ENCODE results near the gene F11. TPM values are rescaled to one million over a fixed set of nuclear protein-coding genes. Genes with fewer than 3 reads are reported as not detected.
"Not testable (repeated sequence)": the region's sequence is repeated elsewhere in the genome, so short reads cannot be mapped to it uniquely, and the experiment has no call there.

The F11 gene
- total RNA-seq, 1 experiment from 2014 or later: not detected

DNA sequence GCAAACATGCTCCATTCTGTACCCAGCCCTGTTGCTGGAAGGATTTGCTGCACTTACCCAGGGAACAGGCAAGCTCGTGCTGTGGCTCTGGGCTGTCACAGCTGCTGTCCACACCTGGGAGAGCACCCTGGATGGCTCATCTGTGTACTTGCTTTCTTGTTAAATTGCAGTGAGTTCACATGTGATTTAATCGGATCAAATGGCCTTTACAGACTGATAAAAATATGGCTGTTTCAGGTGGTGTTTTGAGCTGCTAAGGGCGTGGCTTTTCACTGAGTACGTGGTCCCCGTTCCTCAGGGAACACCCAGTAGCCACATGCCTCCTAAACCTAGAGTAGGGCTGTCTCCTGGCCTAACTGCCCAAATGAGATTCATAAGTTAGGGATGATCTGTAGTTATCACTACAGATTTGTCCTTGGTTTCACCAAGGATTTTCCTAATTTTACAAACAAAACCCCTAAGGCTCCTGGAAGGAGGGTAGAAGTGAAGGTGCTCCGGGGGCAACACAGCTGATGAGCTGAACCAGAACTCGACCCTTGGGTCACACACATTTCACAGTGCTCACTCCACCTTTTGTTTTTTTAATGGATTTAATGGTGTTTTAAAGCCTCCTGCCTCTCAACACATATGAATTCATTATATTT is 25.0 kb upstream of the F11 start:
- H3K36me3 Mint-ChIP-seq (ENCODE audit: insufficient read depth, unreplicated experiment): no peaks in the 10 kb centered on the region
- Histone ChIP-seq H3K9me3 (no peaks in the 10 kb centered on the region), H3K27me3 (replicated peaks; ENCODE audit: control insufficient read depth, insufficient read depth, low read length) (no peaks in the 10 kb centered on the region), H3K4me1 (no peaks in the 10 kb centered on the region), H3K36me3 (ENCODE audit: control insufficient read depth, insufficient read depth, low read length) (no peaks in the 10 kb centered on the region), H3K4me3 (ENCODE audit: low read depth, low read length) (no peak overlapping the region)
- no peak overlapping the region for H3K27ac Mint-ChIP-seq (ENCODE audit: unreplicated experiment)
- no peaks in the 10 kb centered on the region for H3K9me3 Mint-ChIP-seq (ENCODE audit: unreplicated experiment)
- DNase-seq: no peak
- CTCF ChIA-PET: no interaction called here
- BruUV-seq (replicated peaks): no TSS peak
- TF ChIP-seq, protein P1, sequence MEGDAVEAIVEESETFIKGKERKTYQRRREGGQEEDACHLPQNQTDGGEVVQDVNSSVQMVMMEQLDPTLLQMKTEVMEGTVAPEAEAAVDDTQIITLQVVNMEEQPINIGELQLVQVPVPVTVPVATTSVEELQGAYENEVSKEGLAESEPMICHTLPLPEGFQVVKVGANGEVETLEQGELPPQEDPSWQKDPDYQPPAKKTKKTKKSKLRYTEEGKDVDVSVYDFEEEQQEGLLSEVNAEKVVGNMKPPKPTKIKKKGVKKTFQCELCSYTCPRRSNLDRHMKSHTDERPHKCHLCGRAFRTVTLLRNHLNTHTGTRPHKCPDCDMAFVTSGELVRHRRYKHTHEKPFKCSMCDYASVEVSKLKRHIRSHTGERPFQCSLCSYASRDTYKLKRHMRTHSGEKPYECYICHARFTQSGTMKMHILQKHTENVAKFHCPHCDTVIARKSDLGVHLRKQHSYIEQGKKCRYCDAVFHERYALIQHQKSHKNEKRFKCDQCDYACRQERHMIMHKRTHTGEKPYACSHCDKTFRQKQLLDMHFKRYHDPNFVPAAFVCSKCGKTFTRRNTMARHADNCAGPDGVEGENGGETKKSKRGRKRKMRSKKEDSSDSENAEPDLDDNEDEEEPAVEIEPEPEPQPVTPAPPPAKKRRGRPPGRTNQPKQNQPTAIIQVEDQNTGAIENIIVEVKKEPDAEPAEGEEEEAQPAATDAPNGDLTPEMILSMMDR (IDR thresholded peaks at IDR 0.05; ENCODE audit: insufficient read depth in 1 of 2, low read depth in 1 of 2, low read length in 1 of 2, severe bottlenecking in 1 of 2, unreplicated experiment in 1 of 2): no peak
- H3K27me3 Mint-ChIP-seq (ENCODE audit: insufficient read depth, unreplicated experiment): peaks cover 5% of the 10 kb centered on the region
- no peak overlapping the region for H3K4me3 Mint-ChIP-seq (ENCODE audit: unreplicated experiment)
- intact Hi-C loops (cut with micrococcal nuclease; ENCODE audit: unreplicated experiment): no loop called here
- H3K4me1 Mint-ChIP-seq (ENCODE audit: low read depth, unreplicated experiment): no peaks in the 10 kb centered on the region
- POLR2A ChIA-PET: no interaction called here

DNA sequence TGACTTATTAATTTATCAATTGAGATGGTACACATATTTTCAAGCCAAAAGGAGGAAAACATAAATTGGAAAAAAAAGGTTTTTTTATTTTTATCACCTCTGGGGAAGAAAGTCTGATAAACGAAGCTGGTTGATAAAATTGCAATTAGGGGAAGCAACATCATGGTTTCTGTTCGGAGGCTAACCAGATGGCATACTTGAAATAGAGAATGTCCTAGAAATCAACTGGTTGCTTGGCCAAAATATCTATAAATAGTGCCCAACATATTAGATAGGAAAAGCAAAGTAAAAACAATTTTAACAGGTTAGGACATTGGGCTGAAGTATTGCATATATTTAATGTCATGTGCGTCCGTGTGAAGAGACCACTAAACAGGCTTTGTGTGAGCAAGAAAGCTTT is 24.4 kb upstream of the F11 start:
- peaks cover 7% of the 10 kb centered on the region for H3K27me3 Mint-ChIP-seq (ENCODE audit: insufficient read depth, unreplicated experiment)
- no peaks in the 10 kb centered on the region for H3K4me1 Mint-ChIP-seq (ENCODE audit: low read depth, unreplicated experiment)
- BruUV-seq (replicated peaks): no TSS peak
- ChIA-PET CTCF (interaction anchor here (0.6 kb wide), 1 partner anchor 24 kb away, joined by 4 read pairs; no protein-coding TSS in a partner anchor), POLR2A (no interaction called here)
- no peaks in the 10 kb centered on the region for H3K9me3 Mint-ChIP-seq (ENCODE audit: unreplicated experiment)
- Histone ChIP-seq H3K4me1 (no peaks in the 10 kb centered on the region), H3K4me3 (ENCODE audit: low read depth, low read length) (no peak overlapping the region), H3K9me3 (no peaks in the 10 kb centered on the region), H3K36me3 (ENCODE audit: control insufficient read depth, insufficient read depth, low read length) (no peaks in the 10 kb centered on the region), H3K27me3 (replicated peaks; ENCODE audit: control insufficient read depth, insufficient read depth, low read length) (no peaks in the 10 kb centered on the region)
- no peak for DNase-seq
- no peak overlapping the region for H3K4me3 Mint-ChIP-seq (ENCODE audit: unreplicated experiment)
- no peaks in the 10 kb centered on the region for H3K36me3 Mint-ChIP-seq (ENCODE audit: insufficient read depth, unreplicated experiment)
- TF ChIP-seq, protein P1 (IDR thresholded peaks at IDR 0.05; ENCODE audit: insufficient read depth in 1 of 2, low read depth in 1 of 2, low read length in 1 of 2, severe bottlenecking in 1 of 2, unreplicated experiment in 1 of 2): no peak
- intact Hi-C loops (cut with micrococcal nuclease; ENCODE audit: unreplicated experiment): no loop called here
- no peak overlapping the region for H3K27ac Mint-ChIP-seq (ENCODE audit: unreplicated experiment)

DNA sequence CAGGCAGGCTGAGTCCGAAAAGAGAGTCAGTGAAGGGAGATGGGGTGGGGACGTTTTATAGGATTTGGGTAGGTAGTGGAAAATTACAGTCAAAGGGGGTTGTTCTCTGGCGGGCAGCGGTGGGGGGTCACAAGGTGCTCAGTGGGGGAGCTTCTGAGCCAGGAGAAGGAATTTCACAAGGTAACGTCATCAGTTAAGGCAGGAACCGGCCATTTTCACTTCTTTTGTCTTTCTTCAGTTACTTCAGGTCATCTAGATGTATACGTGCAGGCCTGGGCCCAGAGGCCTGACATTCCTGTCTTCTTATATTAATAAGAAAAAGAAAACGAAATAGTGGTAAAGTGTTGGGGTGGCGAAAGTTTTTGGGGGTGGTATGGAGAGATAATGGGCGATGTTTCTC is 24.0 kb upstream of the F11 start:
- H3K4me1 Mint-ChIP-seq (ENCODE audit: low read depth, unreplicated experiment); H3K36me3 Mint-ChIP-seq (ENCODE audit: insufficient read depth, unreplicated experiment); H3K27me3 Mint-ChIP-seq (ENCODE audit: insufficient read depth, unreplicated experiment); POLR2A ChIA-PET; H3K27me3 ChIP-seq (replicated peaks; ENCODE audit: control insufficient read depth, insufficient read depth, low read length); H3K4me1 ChIP-seq; H3K9me3 Mint-ChIP-seq (ENCODE audit: unreplicated experiment); intact Hi-C loops (cut with micrococcal nuclease; ENCODE audit: unreplicated experiment); H3K9me3 ChIP-seq; BruUV-seq (replicated peaks); DNase-seq; H3K27ac Mint-ChIP-seq (ENCODE audit: unreplicated experiment); H3K4me3 ChIP-seq (ENCODE audit: low read depth, low read length); H3K36me3 ChIP-seq (ENCODE audit: control insufficient read depth, insufficient read depth, low read length); H3K4me3 Mint-ChIP-seq (ENCODE audit: unreplicated experiment): not testable (repeated sequence)
- CTCF ChIA-PET: interaction anchor here (0.6 kb wide), 1 partner anchor 24 kb away, joined by 4 read pairs; no protein-coding TSS in a partner anchor

All from Caco-2 (cell line).